ENCODE measurements around the gene PSMC4. TPM values are rescaled to one million over a fixed set of nuclear protein-coding genes. Genes with fewer than 3 reads are reported as not detected.

PSMC4 gene
- total RNA-seq (ENCODE audit: unreplicated experiment), result 101 TPM
- long read RNA-seq, transcript PSMC4-201 (11 exons, 1,591 nt), result major isoform, 127 of 142 reads
- long read RNA-seq, partial matches to known transcripts, result 9 of 142 reads
- long read RNA-seq, other reads (novel, unspliced or antisense), result 1 of 142 reads

DNA sequence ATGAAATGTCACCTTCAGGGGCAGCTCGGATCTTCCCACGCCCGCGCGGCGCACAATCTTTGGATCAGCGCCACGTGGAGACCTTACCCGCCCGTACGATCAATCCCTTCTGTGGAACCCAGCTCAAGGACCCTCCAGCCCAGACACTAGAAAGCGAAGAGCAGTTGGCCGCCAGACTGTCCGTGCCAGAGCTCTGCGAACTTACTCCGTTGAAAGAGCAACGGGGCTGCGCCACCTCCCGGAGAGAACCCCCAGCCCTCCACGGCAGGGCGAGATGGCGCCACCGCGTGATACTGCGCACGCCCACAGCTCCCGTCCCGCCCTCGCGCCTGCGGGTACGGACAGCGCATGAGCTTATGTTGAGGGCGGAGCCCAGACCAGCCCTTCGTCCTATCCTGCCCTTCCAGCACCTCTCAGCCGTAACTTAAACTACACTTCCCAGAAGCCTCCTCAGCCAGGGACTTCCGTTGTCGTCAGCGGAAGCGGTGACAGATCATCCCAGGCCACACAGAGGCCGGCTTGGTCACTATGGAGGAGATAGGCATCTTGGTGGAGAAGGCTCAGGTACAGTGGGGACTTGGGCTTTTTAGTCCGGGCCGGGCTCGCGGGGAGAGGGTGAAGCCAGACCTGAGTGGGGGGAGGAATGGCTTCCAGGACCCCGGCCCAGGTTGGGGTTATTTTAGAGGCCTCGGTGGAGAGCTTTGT lies at the start of gene PSMC4:
Gene PSMC4 (plus strand): TSS at position 491 of the 705 bp plus-strand sequence. CDS start 38 bp downstream, at position 529.
- peak; percentile 98 for DNase-seq (ENCODE audit: low spot score)
- Mint-ChIP-seq H3K36me3 (ENCODE audit: low read depth, unreplicated experiment) (peaks cover 20% of the 10 kb centered on the region), H3K27ac (ENCODE audit: unreplicated experiment) (peak within 1 kb of the TSS; percentile 93), H3K4me1 (ENCODE audit: unreplicated experiment) (peaks cover 16% of the 10 kb centered on the region), H3K9me3 (ENCODE audit: unreplicated experiment) (no peaks in the 10 kb centered on the region), H3K4me3 (ENCODE audit: unreplicated experiment) (peak within 1 kb of the TSS; percentile 97), H3K27me3 (ENCODE audit: unreplicated experiment) (peaks cover 15% of the 10 kb centered on the region)
- TF ChIP-seq, protein P1, sequence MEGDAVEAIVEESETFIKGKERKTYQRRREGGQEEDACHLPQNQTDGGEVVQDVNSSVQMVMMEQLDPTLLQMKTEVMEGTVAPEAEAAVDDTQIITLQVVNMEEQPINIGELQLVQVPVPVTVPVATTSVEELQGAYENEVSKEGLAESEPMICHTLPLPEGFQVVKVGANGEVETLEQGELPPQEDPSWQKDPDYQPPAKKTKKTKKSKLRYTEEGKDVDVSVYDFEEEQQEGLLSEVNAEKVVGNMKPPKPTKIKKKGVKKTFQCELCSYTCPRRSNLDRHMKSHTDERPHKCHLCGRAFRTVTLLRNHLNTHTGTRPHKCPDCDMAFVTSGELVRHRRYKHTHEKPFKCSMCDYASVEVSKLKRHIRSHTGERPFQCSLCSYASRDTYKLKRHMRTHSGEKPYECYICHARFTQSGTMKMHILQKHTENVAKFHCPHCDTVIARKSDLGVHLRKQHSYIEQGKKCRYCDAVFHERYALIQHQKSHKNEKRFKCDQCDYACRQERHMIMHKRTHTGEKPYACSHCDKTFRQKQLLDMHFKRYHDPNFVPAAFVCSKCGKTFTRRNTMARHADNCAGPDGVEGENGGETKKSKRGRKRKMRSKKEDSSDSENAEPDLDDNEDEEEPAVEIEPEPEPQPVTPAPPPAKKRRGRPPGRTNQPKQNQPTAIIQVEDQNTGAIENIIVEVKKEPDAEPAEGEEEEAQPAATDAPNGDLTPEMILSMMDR (IDR thresholded peaks at IDR 0.05; ENCODE audit: unreplicated experiment), result peak; percentile 70

DNA sequence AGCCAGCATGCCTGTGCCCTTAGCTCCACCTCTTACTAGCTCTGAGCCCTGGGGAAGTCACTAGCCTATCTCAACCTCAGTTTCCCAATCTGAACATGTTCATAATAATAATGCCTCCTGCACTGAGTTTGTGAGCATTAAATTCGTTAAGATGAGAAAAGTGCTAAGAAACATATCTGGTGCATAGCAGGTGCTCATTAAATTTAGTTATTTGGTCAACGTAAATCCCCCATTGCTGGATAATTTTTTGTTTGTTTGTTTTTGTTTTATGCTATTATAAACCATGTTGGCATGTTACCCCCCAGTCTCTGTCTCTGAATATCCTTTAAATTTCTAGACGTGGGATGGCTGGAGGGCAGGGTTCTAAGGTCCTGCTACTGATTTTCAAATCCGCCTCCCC lies 47.1 kb upstream of the PSMC4 start:
- no peaks in the 10 kb centered on the region for H3K4me1 Mint-ChIP-seq (ENCODE audit: unreplicated experiment)
- no peaks in the 10 kb centered on the region for H3K9me3 Mint-ChIP-seq (ENCODE audit: unreplicated experiment)
- peaks cover 2% of the 10 kb centered on the region for H3K27me3 Mint-ChIP-seq (ENCODE audit: unreplicated experiment)
- H3K27ac Mint-ChIP-seq (ENCODE audit: unreplicated experiment), result no peak overlapping the region
- DNase-seq (ENCODE audit: low spot score), result no peak
- H3K36me3 Mint-ChIP-seq (ENCODE audit: low read depth, unreplicated experiment), result no peaks in the 10 kb centered on the region
- no peak overlapping the region for H3K4me3 Mint-ChIP-seq (ENCODE audit: unreplicated experiment)
- TF ChIP-seq, protein P1 (IDR thresholded peaks at IDR 0.05; ENCODE audit: unreplicated experiment), result no peak

DNA sequence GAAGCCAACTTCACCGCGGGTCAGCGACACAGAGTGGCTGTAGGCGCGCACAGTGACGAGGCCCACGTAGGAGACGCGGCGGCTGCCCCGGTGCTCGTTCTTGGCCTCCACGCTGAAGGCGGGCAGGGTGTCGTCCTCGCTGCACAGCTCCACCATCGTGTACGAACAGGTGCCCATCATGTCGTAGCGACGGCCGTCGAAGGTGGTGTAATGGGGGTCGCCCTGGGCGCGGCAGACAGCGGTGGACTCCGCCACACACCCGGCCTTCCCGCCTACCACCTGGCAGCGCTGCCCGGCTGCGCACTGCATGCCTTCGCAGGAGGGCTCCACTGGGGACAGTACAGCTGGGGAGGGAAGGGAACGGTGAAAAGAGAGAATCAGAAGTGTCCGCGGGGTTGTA lies 46.6 kb upstream of the PSMC4 start:
- H3K27me3 Mint-ChIP-seq (ENCODE audit: unreplicated experiment), result peaks cover 2% of the 10 kb centered on the region
- no peak overlapping the region for H3K4me3 Mint-ChIP-seq (ENCODE audit: unreplicated experiment)
- no peaks in the 10 kb centered on the region for H3K4me1 Mint-ChIP-seq (ENCODE audit: unreplicated experiment)
- no peak for DNase-seq (ENCODE audit: low spot score)
- TF ChIP-seq, protein P1 (IDR thresholded peaks at IDR 0.05; ENCODE audit: unreplicated experiment), result no peak
- H3K36me3 Mint-ChIP-seq (ENCODE audit: low read depth, unreplicated experiment), result no peaks in the 10 kb centered on the region
- H3K9me3 Mint-ChIP-seq (ENCODE audit: unreplicated experiment), result no peaks in the 10 kb centered on the region
- H3K27ac Mint-ChIP-seq (ENCODE audit: unreplicated experiment), result no peak overlapping the region

DNA sequence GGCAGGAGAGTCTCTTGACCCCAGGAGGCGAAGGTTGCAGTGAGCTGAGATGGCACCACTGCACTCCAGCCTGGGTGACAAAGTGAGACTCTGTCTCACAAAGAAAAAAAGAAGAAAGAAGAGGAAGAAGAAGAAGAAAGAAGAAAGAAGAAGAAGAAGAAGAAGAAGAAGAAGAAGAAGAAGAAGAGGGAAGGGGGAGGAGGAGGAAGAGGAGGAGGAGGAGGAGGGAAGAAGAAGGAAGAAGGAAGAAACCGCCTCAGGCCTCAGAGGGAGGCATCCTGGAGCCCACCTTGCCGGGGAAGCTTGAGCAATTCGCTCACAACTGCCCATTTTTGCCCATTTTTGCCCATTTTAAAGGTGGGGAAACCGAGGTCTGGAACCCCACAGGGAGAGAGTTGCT lies 46.0 kb upstream of the PSMC4 start:
- peaks cover 2% of the 10 kb centered on the region for H3K27me3 Mint-ChIP-seq (ENCODE audit: unreplicated experiment)
- no peak overlapping the region for H3K27ac Mint-ChIP-seq (ENCODE audit: unreplicated experiment)
- no peaks in the 10 kb centered on the region for H3K36me3 Mint-ChIP-seq (ENCODE audit: low read depth, unreplicated experiment)
- no peaks in the 10 kb centered on the region for H3K9me3 Mint-ChIP-seq (ENCODE audit: unreplicated experiment)
- no peak for DNase-seq (ENCODE audit: low spot score)
- H3K4me1 Mint-ChIP-seq (ENCODE audit: unreplicated experiment), result no peaks in the 10 kb centered on the region
- H3K4me3 Mint-ChIP-seq (ENCODE audit: unreplicated experiment), result no peak overlapping the region
- TF ChIP-seq, protein P1 (IDR thresholded peaks at IDR 0.05; ENCODE audit: unreplicated experiment), result no peak

DNA sequence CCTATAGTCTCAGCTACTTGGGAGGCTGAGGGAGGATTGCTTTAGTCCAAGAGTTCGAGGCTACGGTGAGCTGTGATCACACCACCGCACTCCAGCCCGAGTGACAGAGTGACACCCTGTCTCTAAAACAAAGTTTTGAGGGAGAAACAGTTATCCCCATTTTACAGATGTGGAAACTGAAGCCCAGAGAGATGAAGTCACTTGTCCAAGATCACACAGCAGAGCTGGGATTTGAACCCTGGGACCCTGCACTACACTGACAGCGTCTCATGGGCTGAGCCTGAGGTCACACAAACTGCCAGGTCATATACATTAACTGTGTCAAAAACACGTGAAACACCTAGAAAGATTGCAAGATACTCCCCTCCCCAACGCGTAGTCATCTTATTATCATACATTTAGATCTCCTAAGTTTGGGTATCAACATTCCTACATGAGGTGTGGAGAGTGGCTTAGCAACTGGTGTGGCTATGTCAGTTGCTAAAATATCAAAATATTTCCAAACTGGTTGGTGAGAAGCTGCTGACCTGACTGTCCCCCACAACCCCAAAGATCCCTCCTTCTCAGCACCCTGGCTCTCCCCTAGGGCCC lies 44.7 kb upstream of the PSMC4 start:
- Mint-ChIP-seq H3K36me3 (ENCODE audit: low read depth, unreplicated experiment) (no peaks in the 10 kb centered on the region), H3K9me3 (ENCODE audit: unreplicated experiment) (no peaks in the 10 kb centered on the region), H3K4me1 (ENCODE audit: unreplicated experiment) (no peaks in the 10 kb centered on the region), H3K4me3 (ENCODE audit: unreplicated experiment) (peak overlapping the region; percentile 25), H3K27me3 (ENCODE audit: unreplicated experiment) (peaks cover 2% of the 10 kb centered on the region), H3K27ac (ENCODE audit: unreplicated experiment) (no peak overlapping the region)
- no peak for DNase-seq (ENCODE audit: low spot score)
- TF ChIP-seq, protein P1 (IDR thresholded peaks at IDR 0.05; ENCODE audit: unreplicated experiment), result no peak
